Brain pericyte (primary cell): ENCODE data around the gene SLC18A2.

ENCODE experiments used
- DNase-seq: peaks from one replicate; pipeline ENCODE4 v3.0.0-alpha.2; 2012; ENCODE audit warnings: low read depth, low spot score

SLC18A2 gene

DNA sequence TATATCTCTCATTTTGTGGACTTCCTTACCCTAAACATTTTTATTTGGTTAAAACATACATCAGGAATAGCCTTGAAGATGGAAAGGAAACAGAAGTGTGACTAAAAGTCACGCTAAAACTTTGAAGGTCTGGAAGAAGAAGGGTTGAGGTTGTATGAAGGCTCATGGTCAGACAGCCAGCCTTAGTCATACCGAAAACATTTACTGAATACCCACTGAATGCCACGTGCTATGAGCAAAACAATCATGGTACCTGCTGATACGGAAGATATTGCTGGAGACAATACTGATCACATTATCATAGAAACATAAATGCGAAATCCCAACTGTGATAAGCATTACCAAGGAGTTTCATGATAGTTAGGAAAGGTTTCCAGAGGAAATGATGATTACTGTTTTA lies 70.3 kb downstream of the SLC18A2 start:
- DNase-seq, result no peak

DNA sequence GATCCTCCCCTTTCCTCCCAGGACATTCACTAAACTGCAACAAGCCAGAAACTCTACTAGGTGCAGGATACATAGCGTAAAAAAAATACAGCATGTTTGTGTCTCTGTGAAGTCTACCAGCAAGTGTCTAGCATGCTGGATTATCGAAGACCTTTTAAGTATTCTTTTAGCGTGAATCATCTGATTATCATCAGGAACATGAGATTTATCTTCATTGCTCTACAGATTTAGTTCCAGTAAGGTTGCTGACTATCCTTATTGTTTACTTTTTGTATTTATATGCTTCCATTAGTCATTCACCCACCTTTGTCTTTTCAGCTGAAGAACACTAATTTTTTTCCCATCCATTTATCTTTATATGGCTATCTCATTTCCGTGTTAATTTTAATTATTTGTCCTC lies 71.5 kb downstream of the SLC18A2 start:
- no peak for DNase-seq

DNA sequence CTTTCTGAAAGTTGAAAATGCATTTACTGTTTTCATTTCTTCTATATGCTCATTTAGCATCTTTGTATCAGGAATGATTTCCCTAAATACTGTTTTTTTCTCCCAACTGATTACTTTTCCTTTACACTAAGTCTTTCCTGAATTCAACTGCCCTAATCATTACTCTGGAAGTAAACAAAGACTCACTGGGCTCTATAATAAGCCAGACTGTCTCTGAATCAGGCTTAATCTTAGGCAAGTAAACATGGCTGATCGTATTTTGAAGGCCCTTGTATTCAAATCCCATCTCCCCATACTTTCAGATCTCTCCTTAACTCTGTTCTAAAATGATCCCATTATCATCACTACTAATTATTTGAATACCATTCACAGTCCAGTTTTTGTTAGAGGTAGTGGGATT lies 72.7 kb downstream of the SLC18A2 start:
- no peak for DNase-seq

DNA sequence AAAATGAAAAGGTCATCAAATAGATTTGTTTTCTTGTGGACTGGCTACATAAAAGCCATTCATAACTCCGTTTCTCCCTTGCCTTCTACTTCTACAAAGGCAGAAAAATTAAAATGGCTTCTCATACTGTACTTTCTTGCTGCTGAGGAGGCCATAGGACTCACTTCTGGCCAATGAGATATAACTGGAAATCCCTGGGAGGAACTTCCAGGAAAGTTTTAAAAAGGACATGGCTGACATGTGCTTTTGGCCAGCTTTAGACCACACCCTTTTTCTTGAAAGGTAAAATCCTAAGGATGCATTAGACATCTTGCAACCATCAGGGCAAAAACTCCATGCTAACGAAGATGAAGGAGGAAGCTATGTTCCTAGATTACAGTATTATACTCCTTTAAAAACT lies 75.8 kb downstream of the SLC18A2 start:
- DNase-seq, result no peak

DNA sequence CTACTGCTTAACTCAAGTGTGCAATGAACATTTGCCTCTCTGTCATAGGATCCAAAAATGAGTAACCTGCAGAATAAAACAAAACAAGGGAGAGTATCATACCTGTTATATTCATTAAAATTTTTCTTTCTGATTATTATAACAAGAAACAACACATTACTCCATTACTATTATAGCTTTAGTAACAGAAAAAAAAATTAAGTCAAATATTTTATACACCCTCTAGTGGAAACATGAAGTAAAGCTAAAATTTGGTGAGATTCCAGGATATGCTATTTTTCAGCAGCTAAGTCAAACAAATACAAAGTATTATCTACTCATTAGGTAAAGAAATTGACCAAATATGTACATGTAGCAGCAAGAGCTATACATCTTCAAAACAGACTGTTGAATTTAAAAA lies 78.0 kb downstream of the SLC18A2 start:
- DNase-seq, result no peak

DNA sequence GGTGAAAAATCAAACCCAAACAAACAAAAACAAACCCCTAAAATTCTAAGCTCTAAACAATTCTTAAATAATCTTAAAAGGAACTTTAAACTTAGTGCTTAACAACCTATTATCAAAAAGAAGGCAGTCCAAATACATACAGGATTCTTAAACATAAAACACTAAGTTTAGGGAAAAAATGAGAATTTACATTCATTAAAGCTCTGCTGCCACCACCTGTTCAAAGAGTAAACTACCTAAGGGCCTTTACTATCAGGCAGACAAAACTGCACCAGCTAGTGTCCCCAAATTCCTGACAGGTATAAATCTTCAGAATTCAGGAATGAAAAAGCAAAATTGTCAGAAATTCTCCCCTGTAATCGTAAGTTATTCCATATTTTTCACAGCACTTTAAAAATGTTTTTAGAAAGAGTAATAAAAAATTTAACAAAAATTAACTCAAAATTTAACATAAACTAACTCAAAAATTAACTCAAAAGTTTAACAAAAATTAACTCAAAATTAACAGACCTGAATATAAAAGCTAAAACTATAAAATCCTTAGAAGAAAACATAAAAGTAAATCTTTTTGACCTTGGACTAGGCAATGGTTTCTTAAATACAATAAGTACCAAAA lies 79.2 kb downstream of the SLC18A2 start:
- no peak for DNase-seq

DNA sequence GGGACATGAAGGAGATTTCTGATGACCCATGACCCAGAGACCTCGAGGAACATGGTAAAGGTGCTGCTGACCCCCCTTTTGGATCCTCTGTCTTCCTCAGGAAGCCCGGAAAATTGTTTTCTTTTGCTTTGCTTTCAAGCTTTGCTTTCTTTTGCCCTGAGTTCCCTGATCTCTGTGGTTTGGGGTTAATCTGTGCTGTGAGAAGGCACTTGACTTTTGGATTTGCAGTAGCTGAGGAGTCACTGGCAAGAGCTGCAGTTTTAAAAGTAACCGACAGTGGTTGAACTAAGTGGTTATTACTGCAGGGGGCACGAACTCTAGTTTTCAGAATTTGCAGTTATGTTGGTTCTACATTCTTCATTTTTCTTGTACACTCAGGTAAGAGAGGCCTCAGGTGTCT lies 81.3 kb downstream of the SLC18A2 start:
- DNase-seq, result no peak

DNA sequence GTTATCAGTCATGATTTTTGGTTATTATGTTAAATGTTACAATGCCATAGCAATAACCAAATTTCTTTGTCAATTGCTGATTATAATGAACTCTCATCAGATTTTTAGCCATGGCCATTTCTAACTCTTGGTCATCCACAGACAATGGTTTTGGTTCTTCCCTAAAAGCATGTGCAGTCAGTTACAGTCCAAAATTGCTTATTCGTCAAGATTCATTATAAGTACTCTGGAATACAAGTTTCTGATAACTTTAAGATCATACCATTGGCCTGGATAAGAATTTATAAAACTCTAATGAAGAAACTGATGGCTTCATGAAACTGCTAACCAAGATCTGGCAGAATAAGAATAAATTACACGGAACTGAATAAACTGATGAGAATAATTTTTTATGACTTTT lies 83.5 kb downstream of the SLC18A2 start:
- DNase-seq, result no peak

DNA sequence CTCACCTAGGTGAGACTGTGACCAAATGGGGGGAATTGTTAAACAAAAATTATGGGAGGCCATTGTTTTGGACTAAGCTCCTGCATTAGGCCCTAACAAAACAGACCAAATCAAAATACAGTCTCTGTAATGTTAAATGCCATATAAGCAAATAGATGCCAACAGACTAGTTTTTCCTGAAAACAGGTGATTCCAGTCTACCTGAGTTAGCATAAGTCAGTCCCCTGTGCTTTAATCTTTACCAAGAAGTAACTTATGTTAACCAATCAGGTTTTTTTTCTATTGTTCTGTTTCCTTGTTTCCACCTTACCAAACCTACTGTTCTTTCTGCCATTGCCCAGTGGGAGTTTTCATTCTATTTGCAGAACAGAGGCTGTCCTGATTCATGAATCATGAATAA lies 86.3 kb downstream of the SLC18A2 start:
- no peak for DNase-seq
